Stimulated activated CD4-positive, alpha-beta T cell treated with anti-CD3 and anti-CD28 coated beads, Interleukin-1b, Interleukin-23, amount 100 ng/mL, for 24 hours (primary cell): ENCODE measurements around the gene IL20RA.
A peak's percentile ranks its signal among the peaks of the same experiment; 100 is the strongest.
"Not testable (repeated sequence)": the region's sequence is repeated elsewhere in the genome, so short reads cannot be mapped to it uniquely, and the experiment has no call there.

Experiments
- DNase-seq, 4 experiments: peaks; one replicate each; pipeline ENCODE4 v3.0.0-alpha.2; 2020; ENCODE audit warnings: low read depth in 4 of 4, low spot score in 1 of 4

The IL20RA gene

GRCh38 chr6:136973781-136974180 lies 71.0 kb downstream of the IL20RA start:
- not testable (repeated sequence) for DNase-seq

GRCh38 chr6:136971609-136972008 lies 73.2 kb downstream of the IL20RA start:
- no peak for DNase-seq

- DNase-seq: no peak
Observed at GRCh38 chr6:136969930-136970329, 74.8 kb downstream of the IL20RA start.

- DNase-seq: no peak
Observed at GRCh38 chr6:136969433-136969832, 75.3 kb downstream of the IL20RA start.

- no peak for DNase-seq
Observed at GRCh38 chr6:136968837-136969236, 75.9 kb downstream of the IL20RA start.

- DNase-seq: peak in 3 of 4 experiments; percentile 25 to 52 (median 34)
Observed at GRCh38 chr6:136967876-136968752, 76.7 kb downstream of the IL20RA start.

GRCh38 chr6:136964398-136964797 lies 80.4 kb downstream of the IL20RA start:
- no peak for DNase-seq

- no peak for DNase-seq
Observed at GRCh38 chr6:136963259-136963658, 81.5 kb downstream of the IL20RA start.

GRCh38 chr6:136962661-136963060 lies 82.1 kb downstream of the IL20RA start:
- DNase-seq: no peak

GRCh38 chr6:136961848-136962247 lies 82.9 kb downstream of the IL20RA start:
- DNase-seq: no peak

- no peak for DNase-seq
Observed at GRCh38 chr6:136960781-136961180, 84.0 kb downstream of the IL20RA start.

- not testable (repeated sequence) for DNase-seq
Observed at GRCh38 chr6:136959935-136960334, 84.8 kb downstream of the IL20RA start.

- DNase-seq: no peak
Observed at GRCh38 chr6:136959471-136959891, 85.3 kb downstream of the IL20RA start.

- no peak for DNase-seq
Observed at GRCh38 chr6:136958168-136958567, 86.6 kb downstream of the IL20RA start.

- no peak for DNase-seq
Observed at GRCh38 chr6:136956590-136957544, 87.9 kb downstream of the IL20RA start.

GRCh38 chr6:136955123-136955522 lies 89.6 kb downstream of the IL20RA start:
- DNase-seq: no peak

GRCh38 chr6:136952714-136953260 lies 92.0 kb downstream of the IL20RA start:
- no peak for DNase-seq

GRCh38 chr6:136950436-136951126 lies 94.2 kb downstream of the IL20RA start:
- DNase-seq: no peak
